ENCODE measurements around the gene VAV3.

VAV3 gene

DNA sequence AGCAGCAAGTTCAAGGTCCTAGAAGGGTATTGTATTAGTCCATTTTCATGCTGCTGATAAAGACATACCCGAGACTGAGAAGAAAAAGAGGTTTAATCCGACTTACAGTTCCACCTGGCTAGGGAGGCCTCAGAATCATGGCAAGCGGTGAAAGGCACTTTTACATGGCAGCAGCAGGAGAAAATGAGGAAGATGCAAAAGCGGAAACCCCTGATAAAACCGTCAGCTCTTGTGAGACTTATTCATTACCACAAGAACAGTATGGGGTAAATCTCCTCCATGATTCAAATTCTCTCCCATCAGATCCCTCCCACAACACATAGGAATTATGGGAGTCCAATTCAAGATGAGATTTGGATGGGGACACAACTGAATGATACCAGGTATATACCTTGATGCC is 414.6 kb downstream of the VAV3 start:
- DNase-seq = no peak

DNA sequence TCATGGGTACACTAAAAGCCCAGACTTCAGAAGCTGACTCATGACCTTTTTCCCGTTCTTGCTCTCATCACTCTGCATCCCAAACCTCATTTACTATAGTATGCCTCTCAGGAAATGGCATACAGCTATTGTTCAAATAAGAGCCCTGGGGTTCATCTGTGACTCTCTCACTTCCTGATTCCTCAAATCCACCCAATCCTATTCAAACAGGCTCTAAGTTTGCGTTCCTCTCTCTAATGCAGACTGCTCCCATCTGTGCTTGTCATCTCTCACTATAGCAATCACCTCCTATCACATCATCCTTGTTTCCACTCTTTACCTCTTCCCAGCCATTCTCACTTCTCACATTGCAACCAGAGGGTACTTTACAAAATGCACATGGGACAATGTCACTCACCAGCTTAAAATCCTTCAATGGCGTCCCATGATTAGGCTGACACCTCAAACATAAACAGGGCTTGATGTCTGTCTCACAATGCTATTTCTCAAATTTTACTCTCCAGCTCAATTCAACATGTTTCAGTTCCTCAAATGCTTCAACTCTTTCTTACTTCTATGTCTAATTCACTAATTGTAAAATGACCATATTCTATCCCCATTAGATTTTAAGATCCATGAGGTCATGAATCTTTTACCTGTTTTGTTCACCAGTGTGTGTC is 415.7 kb downstream of the VAV3 start:
- no peak for DNase-seq

DNA sequence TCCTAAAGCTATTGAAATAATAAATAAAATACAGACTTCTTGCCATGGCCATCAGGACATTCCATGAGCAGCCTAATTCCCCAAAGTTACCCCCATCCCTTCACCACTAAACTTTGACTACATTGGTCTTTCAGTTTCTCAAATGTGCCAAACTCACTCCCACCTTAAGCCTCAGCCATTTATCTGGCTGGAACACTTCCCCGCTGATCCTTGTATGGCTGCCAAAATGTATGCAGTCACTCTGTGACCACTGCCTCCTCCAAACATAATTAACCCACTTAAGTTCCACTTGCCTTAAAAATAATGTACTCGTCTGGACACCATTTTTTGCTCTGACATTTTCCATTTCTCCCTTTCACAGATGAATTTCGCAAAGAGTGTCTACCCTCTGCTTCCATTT is 416.7 kb downstream of the VAV3 start:
- DNase-seq = no peak

DNA sequence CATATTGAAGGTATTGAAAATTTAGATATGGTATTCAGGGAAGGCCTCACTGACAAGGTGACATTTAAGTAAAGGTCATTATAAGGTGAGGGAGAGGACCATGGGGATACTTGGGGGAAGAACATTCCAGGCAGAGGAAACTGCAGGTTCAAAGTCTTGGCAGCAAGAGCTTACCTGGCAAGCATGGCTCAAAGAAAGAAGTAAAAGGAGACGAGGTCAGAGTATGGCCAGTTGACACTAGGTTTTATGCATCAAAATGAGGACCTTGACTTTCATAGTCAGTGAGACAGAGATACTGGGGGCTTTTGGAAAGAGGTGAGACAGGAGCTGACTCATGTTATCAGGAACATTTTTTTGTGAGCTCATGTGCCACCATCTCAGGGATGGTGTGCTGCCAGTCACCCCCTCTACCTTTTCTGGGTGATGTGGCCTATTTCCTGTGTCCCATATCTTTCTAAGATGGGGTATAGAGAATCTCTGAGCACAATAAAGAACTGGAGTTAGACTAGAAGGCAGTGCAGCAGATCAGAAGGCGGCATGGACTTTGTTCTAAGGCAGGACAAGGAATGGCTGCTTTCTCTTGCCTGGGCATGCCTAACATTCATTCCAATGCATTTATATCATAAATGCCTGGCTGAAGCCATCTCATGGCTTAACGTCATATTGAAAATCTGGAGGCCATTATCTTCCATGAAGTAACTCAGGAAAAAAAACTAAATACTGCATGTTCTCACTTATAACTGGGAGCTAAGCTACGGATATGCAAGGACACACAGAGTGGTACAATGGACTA is 417.4 kb downstream of the VAV3 start:
- DNase-seq = no peak

DNA sequence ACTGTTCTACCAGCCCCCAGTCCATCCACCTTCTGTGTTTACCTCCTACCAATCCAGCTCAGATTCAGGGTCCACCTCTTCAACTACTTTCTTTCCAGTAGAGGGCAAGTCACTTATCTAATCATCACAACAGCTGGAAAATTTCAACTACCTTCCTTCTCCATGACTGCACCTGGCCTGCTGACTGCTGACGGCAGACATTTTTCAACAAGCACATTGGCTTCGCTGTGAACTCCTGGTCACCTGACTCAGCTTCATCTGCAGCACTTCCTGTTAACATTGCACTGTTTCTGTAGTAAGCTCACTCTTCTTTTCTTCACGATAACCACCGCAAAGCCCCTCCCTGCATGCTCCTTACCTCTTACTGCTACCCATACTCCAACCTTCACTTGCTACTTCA is 418.4 kb downstream of the VAV3 start:
- no peak for DNase-seq

DNA sequence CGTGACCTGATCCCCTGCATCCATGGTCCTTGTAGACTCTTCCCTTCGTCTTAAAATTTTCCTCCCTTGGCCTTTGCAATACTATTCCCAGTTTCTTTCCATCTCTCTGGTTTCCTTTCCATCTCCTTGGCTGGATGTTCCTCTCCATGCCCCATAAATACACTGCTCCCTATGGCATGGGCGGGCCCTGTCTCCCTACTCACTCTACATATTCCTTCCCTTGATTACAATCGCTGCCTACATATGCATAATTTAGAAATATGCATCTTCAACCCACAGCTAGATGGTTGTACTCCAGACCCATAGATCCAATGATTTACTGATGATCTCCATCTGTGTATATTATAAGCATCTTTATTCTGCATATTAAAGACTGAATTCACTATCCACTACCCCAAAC is 419.1 kb downstream of the VAV3 start:
- no peak for DNase-seq

DNA sequence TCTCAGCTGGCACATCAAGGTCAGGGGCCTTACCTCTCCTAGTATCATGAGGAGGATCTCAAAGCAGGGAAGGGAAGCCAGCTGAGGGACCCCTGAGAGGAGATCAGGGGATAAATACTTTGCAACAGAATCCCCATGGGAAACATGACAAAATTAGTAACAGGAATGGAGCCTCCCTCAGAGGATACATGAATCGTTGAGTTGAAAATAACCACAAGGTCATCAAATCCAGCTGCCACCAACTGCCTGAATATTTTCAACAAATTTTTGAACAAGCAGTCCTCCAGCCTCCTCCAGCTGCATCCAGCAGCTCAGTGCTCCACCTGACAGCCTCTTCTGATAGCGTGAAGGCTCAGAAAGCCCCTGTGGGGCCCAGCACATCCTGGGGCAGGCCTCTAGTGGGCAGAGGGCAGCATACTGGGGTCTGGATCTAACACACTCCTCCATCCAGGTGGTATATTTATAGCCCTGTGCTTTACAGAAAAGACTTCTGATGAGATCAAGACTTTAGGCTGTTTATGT is 419.9 kb downstream of the VAV3 start:
- no peak for DNase-seq

DNA sequence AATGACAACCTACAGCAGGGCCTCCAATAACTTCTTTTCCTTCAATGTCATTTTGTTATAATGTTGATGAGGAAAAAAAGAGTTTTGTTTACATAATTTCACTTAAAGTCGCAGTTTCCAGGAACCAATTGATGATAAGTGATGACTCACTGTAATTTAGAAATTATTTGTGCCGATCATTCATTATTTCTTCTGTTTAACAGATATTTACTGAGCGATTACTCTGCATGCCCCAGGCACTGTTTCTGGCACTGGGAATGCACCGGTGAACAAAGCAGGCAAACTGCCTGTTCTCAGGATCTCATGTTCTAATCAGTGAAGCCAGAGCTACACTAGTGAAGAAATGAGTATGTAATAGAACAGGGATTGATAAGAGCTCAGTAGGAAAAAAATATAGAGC is 420.7 kb downstream of the VAV3 start:
- DNase-seq = no peak

DNA sequence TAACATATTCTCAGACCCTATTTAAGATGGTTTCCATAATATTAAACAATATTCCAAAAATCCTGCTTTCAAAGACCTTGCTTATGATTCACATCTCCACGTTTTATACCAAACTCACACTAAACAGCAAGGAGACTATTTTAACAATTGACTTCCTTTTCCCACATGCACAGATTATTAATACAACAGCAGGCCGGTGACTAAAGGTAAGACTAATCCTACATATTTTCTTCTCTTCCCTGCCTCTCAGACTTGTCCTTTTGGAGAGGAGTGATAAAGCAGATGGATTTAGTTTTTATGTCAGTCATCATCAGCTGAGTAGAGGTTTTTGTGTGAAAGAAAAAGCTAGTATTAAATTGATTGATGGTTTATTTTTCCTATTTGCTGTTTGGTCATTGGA is 423.6 kb downstream of the VAV3 start:
- DNase-seq = no peak

DNA sequence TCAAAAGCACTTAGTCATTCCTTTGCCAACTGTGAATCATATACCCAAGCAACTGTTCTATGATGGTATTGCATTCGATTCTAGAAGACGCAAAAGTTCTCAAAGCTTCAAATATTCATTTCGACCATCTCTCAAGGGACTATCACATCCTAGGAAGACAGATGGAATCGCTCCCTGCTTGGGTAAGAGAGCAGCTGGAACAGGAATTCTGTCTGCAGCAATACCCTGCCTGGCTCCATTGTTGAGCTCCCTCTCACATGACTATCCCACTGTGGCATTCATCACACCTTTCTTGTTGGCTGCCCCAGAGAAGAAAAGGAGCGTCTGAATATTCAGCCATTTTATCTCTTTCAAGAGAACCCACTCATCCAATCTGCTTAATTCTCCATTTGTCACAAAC is 426.5 kb downstream of the VAV3 start:
- DNase-seq = no peak

DNA sequence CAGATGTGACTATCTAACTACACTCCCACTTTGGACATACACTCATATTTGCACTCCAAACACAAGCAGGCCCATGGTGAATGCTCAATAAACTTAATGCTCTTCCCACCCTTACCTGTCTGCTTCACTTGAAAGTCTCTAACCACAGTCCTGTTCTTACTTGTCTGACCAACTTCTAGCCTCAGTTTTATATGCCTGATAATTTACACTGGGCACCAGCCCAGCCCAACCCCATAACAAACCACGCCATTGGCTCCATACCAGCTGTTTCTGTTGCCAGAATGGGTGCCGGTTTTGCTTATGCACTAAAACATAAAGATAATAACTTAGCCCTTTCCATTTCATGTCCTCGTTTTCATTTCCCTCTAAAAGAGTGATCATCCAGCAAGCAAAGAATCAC is 428.7 kb downstream of the VAV3 start:
- no peak for DNase-seq

DNA sequence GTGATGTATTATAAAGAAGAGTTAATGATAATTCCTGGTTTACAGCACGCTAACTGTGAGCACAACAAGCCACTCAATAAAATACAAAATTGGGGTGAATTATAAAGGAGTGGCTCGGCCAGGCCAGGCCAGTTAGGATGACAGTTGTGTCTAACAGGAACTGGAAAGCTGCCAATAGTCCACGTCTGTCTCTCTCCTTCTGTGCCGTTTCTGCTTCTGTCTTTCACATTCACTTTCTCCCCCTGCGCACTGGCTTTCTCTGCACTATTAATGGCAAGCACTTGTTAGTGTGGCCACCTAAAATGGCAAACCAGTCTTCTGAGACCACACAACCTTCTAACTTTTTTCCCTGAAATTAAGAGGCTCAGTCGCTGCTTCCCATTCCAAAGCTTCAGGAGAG is 429.9 kb downstream of the VAV3 start:
- DNase-seq = no peak

DNA sequence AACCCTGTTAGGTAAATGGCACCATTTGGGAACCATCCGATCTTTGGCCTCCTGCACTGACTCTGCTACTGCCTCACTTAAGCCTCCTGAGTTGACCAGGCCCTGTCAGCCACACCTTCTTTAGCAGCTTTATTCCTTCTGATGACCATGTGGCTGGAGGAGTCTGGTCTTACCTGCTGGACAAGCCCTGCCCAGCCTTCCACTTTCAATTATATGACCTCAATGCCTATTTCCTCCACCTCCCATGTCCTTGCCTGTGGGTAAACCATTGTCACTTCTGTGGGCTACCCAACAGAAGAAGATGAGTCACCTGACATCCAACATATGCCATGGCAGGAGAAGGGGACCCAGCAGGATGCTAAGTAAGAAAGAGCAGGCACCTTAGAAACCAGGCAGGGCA is 430.3 kb downstream of the VAV3 start:
- no peak for DNase-seq

DNA sequence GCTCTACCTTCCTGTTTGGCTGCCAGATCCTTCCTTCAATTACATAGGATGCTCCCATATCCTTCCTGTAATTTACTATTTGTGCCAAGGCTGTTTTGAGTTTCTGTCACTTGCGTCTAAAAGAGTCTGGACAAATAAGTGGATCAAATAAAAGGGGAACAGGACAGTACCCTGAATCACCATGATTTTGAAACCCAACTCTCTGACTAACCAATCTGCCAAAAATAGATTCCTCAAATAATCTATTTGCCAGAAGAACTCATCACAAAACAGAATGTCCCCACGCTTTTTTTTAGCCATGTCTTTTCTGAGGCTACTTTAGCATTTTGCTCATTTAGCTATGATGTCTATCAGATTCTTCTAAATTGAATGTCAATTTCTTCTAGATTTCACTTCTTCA is 431.5 kb downstream of the VAV3 start:
- no peak for DNase-seq

DNA sequence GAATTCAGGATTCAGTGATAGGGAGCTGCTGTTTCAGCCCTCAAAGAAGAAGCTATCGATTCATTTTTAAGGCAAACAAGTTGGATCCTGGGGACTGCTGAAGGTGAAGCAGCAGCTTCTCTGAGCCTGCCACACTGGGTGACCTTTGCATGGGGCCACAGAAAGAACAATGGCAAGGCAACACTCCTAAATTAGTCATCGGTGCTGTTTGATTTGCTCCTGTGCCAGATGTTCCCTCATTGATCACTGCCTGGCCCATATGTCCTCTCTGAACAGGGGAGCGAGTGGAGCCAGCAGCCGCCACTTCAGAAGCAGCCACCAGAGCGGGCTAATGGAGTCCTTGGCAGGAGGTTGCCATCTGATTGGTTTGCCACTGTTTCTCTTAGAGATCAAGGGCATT is 432.7 kb downstream of the VAV3 start:
- no peak for DNase-seq

DNA sequence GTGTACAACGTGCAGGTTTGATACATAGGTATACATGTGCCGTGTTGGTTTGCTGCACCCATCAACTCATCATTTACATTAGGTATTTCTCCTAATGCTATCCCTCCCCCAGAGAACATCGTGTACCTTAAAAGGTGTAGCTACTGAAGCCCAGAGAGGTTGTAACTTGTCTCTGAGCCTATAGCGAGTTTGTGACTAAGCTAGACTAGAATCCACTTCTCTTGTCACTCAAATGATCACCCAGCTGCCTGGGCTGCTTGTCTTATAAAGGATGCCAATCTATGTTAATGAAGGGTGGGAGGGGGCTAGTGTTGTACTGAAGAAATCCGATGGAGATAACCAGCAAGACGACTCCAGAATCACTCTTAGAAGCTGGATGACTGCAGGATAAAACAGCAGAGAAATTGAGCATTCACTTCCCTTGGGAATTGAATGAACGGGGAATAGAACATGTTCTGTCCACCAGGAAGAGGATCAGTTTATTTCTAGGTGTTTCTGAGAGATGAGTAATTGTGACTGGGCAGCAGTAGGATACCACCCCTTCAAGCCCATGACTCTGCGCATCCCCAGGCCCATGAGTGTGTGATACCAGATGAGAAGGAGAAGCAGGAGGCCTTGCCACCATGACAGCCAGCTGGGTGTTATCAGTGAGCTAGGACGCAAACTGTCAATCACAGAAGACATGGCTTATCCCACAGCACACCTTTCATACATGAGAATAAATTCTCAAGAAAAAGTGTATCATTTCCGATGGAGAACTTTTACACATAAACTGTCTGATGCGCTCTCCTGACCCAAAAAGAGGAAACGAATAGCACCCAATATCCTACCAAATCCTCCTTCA is 433.7 kb downstream of the VAV3 start:
- DNase-seq = no peak

DNA sequence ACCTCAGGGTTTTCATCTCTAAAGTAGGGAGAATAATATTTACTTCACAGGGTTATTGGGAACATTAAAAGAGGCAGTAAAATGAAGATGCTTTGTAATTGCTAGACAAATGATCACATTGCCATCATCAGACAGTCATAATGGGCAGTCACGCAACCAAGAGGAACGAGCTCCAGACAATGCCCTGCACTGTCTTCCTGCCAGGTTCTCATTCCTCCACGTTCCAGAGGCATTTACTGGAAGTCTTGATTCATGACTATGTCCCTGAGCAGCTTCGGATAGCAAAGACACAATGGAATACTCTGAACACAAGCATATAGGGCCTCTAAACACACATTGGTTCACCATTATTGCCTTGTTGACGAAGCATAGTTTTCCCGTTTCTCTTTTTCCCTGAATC is 434.4 kb downstream of the VAV3 start:
- DNase-seq = no peak

DNA sequence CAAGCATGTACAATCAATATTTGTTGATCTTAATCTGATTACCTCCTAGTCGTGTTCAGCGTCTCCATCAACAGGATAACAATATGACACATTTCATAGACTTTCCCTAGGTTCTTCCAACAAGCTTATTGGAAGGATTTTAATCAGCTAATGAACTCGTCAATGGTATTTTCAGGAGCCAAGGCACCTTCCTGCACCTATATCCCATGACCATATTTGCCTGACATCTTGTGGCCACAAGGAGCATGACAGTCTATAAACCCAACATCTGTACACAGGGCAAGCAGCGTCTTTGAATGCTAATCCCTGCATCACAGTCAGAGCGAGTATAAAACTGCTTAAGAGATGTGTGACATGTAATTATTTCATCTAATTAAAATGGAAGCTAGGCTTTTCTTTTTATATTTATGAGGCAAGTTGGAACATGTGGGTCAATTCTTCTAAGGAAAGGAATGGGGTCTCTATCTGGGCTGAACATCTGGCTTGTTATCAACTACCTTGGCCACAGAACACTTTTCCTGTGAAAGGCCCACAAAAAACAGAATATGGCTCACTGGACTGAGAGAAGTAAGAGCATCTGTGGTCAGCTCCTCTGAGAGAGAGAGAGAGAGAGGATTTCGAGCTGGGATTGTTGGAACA is 435.4 kb downstream of the VAV3 start:
- peak; percentile 45 to 67 for DNase-seq

DNA sequence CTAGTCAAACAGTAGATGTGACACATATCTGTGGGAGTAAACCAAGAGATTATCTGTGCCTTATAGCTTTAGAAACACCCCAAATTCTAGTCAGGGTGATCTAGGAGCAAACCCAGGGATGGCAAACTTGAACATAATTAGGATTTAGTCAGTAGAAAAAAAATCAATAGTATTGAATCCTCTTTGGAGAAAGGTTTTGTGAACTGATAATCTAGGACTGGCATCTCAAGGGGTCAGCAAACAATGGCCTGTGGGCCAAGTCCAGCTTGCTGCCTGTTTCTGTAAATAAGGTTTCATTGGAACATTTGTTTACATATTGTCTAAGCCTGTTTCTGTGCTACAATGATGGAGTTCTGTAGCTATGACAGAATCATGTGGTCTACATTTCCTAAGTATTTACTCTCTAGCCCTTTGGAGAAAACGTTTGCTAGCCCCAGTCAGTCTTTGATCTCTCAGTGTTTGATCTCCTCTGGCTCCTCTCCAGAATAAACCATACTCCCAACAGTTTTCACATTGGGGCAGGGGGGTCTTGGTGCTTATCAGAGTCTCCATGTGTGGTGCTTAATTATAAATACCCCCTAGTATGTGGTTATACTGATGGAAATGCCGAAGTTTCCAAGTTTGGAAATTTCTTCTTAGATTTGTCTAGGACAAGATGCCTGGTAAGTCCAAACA is 438.3 kb downstream of the VAV3 start:
- DNase-seq = no peak

DNA sequence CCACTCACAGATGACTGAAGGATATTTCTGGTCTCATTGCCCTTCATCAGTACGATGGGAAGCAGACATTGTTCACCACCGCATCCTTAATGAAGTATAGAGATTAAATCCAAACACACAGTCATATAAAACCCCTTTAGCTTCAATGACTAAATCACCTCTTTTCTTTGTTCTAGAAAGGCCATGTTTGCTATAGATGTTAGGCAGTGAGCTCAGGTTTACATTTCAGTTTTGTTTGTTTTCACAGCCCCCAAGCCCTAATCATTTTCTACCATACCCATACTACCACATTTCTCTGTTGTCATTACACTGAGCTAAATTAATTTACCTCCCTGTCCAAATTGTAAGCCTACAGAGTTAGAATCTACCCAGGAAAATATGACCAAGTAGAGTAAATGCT is 439.0 kb downstream of the VAV3 start:
- no peak for DNase-seq

DNA sequence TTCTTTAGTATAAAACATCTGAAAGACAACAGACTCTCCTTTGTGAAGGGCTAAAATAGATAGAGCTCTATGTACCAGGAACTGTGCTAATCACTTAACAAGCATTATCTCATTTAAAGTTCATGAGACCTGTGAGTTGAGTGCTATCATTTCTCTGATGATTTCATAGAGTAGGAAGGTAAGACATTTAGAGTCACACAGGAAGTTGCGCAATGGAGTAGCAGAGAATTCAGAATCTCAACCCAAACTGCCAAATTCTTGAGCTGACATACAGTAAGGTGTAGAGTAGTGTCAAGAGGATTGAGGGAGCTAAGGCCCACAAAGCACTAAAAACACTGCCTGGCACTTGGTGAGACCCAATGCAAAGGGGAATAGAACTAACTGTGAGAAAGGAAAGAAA is 439.8 kb downstream of the VAV3 start:
- no peak for DNase-seq

DNA sequence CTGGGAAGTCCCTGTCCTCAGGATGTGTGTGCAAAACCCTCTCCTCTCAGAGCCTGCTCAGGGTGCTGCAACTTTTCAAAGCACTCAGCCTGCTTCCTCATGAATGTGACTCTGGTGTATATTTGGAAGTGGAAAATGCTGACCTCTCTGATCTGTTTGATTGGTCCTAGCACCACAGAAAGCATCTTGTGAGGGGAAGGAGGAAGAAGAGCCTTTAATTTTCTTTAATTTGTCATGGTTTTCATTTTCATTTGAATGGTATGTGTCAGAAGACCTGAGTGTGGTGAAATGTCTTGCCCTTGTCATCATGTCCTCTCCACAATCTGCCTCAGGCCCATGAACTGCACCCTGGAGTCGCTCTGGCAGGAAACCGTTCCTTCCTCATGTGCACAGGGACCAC is 440.7 kb downstream of the VAV3 start:
- DNase-seq = no peak

DNA sequence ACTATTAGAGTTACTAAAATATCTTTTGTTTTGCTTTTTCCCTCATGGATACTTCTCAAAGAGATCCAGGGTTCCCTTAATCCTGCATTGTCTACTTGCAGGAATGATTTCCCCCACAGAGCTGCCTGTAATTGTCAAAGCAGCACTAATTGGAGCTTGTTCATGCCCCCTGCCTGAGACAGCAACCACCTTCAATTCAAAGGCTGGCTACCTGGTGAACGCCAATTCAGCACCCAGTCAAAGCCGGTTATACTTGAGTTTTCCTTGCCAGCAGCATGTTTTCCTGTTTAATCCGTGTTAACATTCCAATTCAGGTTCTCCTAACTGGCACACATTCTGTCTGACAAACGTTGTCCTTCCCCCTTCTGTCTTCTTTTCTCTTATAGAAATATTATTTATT is 441.2 kb downstream of the VAV3 start:
- DNase-seq = no peak
